Activated CD4-positive, alpha-beta T cell treated with anti-CD3 and anti-CD28 coated beads, Interleukin-2, Interleukin-6, amounts not matched to agents 100 ng/mL and 50 ng/mL, durations not matched to agents 16 hours and 8 hours (primary cell): ENCODE data around the gene THY1.

Source experiments
- DNase-seq: peaks from one replicate; pipeline ENCODE4 v3.0.0-alpha.2; 2020

Gene THY1

GRCh38 chr11:119368121-119369034 is 54.6 kb downstream of the THY1 start:
- no peak for DNase-seq

GRCh38 chr11:119367661-119368120 is 55.3 kb downstream of the THY1 start:
- DNase-seq: no peak
